Endodermal cell (in vitro differentiated cells): ENCODE measurements around the gene BET1L. TPM values are rescaled to one million over a fixed set of nuclear protein-coding genes. Genes with fewer than 3 reads are reported as not detected.

ENCODE experiments used
- DNase-seq: peaks from one replicate; pipeline ENCODE4 v3.0.0-alpha.2; 2017
- H3K27ac ChIP-seq: 2 replicates; pipeline ENCODE4 v1.5.1; 2013; ENCODE audit warnings: mild to moderate bottlenecking, low read depth, low read length, moderate library complexity
- H3K27me3 ChIP-seq: 2 replicates; pipeline ENCODE4 v1.6.1; 2013; ENCODE audit warnings: mild to moderate bottlenecking, low read length, moderate library complexity; ENCODE audit not compliant: insufficient read depth, control insufficient read depth, poor library complexity, severe bottlenecking
- H3K36me3 ChIP-seq: 2 replicates; pipeline ENCODE4 v1.7.0; 2013; ENCODE audit warnings: mild to moderate bottlenecking, low read length, moderate library complexity; ENCODE audit not compliant: control insufficient read depth, insufficient read depth
- H3K4me1 ChIP-seq: one replicate; pipeline ENCODE4 v1.7.0; 2013; ENCODE audit warnings: low read length; ENCODE audit not compliant: control insufficient read depth, insufficient read depth
- H3K4me3 ChIP-seq: 2 replicates; pipeline ENCODE4 v1.5.1; 2013; ENCODE audit warnings: mild to moderate bottlenecking, low read length, moderate library complexity
- H3K9ac ChIP-seq: 2 replicates; pipeline ENCODE4 v1.6.1; 2013; ENCODE audit warnings: mild to moderate bottlenecking, low read length, moderate library complexity; ENCODE audit not compliant: poor library complexity, severe bottlenecking; ENCODE audit errors: extremely low read depth
- H3K9me3 ChIP-seq: 2 replicates; pipeline ENCODE4 v1.6.1; 2013; ENCODE audit warnings: mild to moderate bottlenecking, low read length, moderate library complexity; ENCODE audit not compliant: control insufficient read depth
- H3K27ac Mint-ChIP-seq: 2 replicates; pipeline ENCODE4 v1.8.0; 2020; ENCODE audit warnings: mixed read lengths
- H3K27me3 Mint-ChIP-seq: 2 replicates; pipeline ENCODE4 v1.8.0; 2021; ENCODE audit warnings: mild to moderate bottlenecking, mixed read lengths; ENCODE audit not compliant: insufficient read depth
- H3K36me3 Mint-ChIP-seq: 2 replicates; pipeline ENCODE4 v1.8.0; 2020; ENCODE audit warnings: low read depth, mixed read lengths
- H3K4me1 Mint-ChIP-seq: 2 replicates; pipeline ENCODE4 v1.8.0; 2020; ENCODE audit warnings: mixed read lengths
- H3K4me3 Mint-ChIP-seq: 2 replicates; pipeline ENCODE4 v1.8.0; 2020; ENCODE audit warnings: mild to moderate bottlenecking, moderate library complexity, mixed read lengths
- H3K9me3 Mint-ChIP-seq: 2 replicates; pipeline ENCODE4 v1.8.0; 2020; ENCODE audit warnings: mild to moderate bottlenecking, mixed read lengths
- WGBS, 2 experiments: methylation state at CpG; one replicate each; pipeline versions ENCODE4 v1.1.5 to v1.1.7; 2013; ENCODE audit warnings: missing lambda C conversion rate in 2 of 2, mixed read lengths in 1 of 2; ENCODE audit not compliant: insufficient coverage in 1 of 2, insufficient read length in 1 of 2; 5-methylcytosine and 5-hydroxymethylcytosine counted together
- total RNA-seq, 2 donors: library from RNA; stranded (reverse); fragmentation: NEBNext Ultra II Directional in 1 of 2; extraction: Animal tissue kit (Norgen Biotek cat#: 25700) in 1 of 2; gene quantifications; 2 replicates in 1 of 2; 3 replicates in 1 of 2; pipeline ENCODE4 v1.2.1, GENCODE V29; 2021
- TF ChIP-seq, protein P1 (sequence below): fragments of 200-600 bp; sonication (generic); conservative IDR thresholded peaks from 2 replicates; pipeline ENCODE4 v1.5.0; 2021; ENCODE audit warnings: antibody characterized with exemption, mild to moderate bottlenecking

Gene BET1L
- total RNA-seq, 2 donors from 2014 or later, result 47.4 to 63.7 TPM

DNA sequence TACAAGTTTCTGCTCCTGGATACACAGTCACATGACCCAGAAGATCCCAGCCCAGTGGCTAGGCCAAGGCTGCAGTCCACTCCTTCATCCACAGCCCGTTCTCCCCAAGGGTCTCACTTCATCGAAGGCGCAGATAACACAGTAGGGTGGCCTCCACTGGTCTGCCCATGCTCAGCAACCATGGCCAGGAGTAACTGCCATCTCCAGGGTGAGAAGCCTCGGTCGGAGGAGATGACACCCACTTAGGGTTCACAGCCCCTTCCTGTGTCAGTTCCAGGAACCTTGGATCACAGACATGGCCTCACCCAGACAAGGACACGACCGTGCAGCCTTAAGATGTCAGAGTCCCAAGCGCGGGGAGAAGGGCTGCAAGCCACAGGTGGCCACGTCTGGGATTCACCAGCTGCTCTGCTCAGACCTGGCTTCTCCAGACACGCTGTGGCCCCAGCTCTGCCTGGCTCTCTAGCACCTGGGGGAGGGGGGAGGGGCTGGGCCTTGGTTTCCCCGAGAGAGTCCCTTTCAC, 2.6 kb downstream of the BET1L start:
- Mint-ChIP-seq H3K27me3 (no peaks in the 10 kb centered on the region), H3K36me3 (peaks cover 31% of the 10 kb centered on the region), H3K4me3 (no peak overlapping the region), H3K27ac (no peak overlapping the region), H3K4me1 (peaks cover 29% of the 10 kb centered on the region), H3K9me3 (no peaks in the 10 kb centered on the region)
- no peaks in the 10 kb centered on the region for H3K27me3 ChIP-seq
- H3K27ac ChIP-seq, result no peak overlapping the region
- H3K36me3 ChIP-seq, result peaks cover 31% of the 10 kb centered on the region
- peak; percentile 21 for DNase-seq
- WGBS, 2 experiments, result 85 to 92% methylated on average over 4 to 11 of the region's 12 CpGs
- TF ChIP-seq, protein P1, sequence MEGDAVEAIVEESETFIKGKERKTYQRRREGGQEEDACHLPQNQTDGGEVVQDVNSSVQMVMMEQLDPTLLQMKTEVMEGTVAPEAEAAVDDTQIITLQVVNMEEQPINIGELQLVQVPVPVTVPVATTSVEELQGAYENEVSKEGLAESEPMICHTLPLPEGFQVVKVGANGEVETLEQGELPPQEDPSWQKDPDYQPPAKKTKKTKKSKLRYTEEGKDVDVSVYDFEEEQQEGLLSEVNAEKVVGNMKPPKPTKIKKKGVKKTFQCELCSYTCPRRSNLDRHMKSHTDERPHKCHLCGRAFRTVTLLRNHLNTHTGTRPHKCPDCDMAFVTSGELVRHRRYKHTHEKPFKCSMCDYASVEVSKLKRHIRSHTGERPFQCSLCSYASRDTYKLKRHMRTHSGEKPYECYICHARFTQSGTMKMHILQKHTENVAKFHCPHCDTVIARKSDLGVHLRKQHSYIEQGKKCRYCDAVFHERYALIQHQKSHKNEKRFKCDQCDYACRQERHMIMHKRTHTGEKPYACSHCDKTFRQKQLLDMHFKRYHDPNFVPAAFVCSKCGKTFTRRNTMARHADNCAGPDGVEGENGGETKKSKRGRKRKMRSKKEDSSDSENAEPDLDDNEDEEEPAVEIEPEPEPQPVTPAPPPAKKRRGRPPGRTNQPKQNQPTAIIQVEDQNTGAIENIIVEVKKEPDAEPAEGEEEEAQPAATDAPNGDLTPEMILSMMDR, result no peak
- H3K4me3 ChIP-seq, result no peak overlapping the region
- H3K4me1 ChIP-seq, result peaks cover 33% of the 10 kb centered on the region
- no peaks in the 10 kb centered on the region for H3K9me3 ChIP-seq
- no peak overlapping the region for H3K9ac ChIP-seq

DNA sequence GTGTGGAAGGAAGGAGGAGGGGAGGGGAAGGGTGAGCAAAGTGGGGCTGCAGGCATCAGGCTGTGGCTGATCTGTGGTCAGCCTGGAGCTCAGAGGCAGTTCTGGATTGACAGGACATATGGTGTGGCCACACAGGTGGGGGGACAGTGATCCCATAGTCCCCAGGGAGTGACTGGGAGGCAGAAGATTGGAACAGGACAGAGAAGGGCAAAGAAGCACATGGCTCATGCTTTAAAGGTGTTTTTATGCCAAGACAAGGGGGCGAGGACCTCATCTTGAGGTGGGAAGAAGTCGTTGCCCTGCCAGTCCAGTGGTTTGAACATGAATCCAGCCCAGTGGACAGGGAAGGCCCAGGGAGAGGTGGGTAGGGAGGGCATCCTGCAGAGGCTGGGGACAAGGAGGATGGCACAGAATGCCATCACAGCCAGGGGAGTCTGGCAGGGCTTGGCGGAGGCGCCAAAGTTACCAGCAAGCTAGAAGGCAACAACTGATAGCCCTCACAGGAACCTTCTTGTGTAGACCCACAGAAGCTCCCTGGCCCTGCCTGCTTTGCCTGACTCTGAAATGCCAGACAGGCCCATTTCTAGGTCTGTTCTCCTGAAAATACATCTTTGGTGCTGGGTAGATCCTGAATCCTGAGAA, 3.1 kb downstream of the BET1L start:
- Mint-ChIP-seq H3K36me3 (peaks cover 28% of the 10 kb centered on the region), H3K9me3 (no peaks in the 10 kb centered on the region), H3K27ac (peak overlapping the region; percentile 28), H3K4me1 (peaks cover 25% of the 10 kb centered on the region), H3K27me3 (no peaks in the 10 kb centered on the region), H3K4me3 (no peak overlapping the region)
- Histone ChIP-seq H3K27me3 (no peaks in the 10 kb centered on the region), H3K27ac (no peak overlapping the region), H3K4me1 (peaks cover 28% of the 10 kb centered on the region), H3K9ac (no peak overlapping the region), H3K4me3 (no peak overlapping the region), H3K9me3 (no peaks in the 10 kb centered on the region), H3K36me3 (peaks cover 27% of the 10 kb centered on the region)
- WGBS, 2 experiments, result 96 to 98% methylated on average over 4 of the region's 4 CpGs
- TF ChIP-seq, protein P1, result no peak
- DNase-seq, result peak; percentile 12

GRCh38 chr11:203056-203944, 3.9 kb downstream of the BET1L start:
- TF ChIP-seq, protein P1, result no peak
- H3K9ac ChIP-seq, result peak overlapping the region; percentile 21
- H3K4me1 ChIP-seq, result peaks cover 28% of the 10 kb centered on the region
- H3K27me3 ChIP-seq, result no peaks in the 10 kb centered on the region
- DNase-seq, result peak; percentile 52
- Mint-ChIP-seq H3K9me3 (no peaks in the 10 kb centered on the region), H3K4me3 (peak overlapping the region; percentile 15), H3K36me3 (peaks cover 28% of the 10 kb centered on the region), H3K4me1 (peaks cover 24% of the 10 kb centered on the region), H3K27ac (peak overlapping the region; percentile 86), H3K27me3 (no peaks in the 10 kb centered on the region)
- H3K27ac ChIP-seq, result no peak overlapping the region
- H3K36me3 ChIP-seq, result peaks cover 27% of the 10 kb centered on the region
- no peaks in the 10 kb centered on the region for H3K9me3 ChIP-seq
- WGBS, 2 experiments, result 83 to 90% methylated on average over 4 to 7 of the region's 7 CpGs
- H3K4me3 ChIP-seq, result no peak overlapping the region
